A204.1 (cell line): ENCODE results near the gene GATAD2A.

Experiments used
- FAIRE-seq: peaks from 2 replicates; lab custom pipeline; 2012; peaks lifted over from hg19 to GRCh38; lab: Jason Lieb, UNC

Gene GATAD2A

DNA sequence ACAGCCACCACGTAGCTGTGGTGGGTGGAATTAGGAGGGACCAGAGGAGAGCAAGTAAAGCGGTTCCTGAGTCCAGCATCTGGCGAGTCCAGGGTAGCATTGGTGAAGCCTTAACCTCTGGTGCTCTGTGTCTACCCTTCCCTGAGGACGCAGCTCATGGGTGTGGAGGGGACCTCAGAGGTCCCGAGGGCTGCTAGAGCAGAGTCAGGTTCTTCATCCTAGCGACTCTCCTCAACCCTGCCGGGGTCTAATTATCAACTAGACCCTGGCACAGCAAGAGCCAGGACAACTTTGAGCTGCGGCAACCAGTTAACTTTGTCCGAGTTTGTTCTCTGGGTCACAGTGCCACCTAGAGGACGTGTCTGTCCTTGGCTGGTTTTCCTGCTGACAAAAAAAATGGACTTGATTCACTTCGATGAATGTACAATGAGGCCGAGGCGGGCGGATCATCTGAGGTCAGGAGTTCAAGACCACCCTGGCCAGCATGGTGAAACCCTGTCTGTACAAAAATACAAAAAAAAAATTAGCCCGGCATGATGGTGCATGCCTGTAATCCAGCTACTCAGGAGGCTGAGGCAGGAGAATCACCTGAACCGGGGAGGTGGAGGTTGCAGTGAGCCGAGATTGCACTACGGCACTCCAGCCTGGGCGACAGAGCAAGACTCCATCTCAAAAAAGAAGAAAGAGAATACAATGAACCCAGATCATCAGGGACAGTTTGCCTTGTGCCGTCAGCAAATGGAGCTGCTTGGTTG, 84.9 kb downstream of the GATAD2A start:
- FAIRE-seq, result peak; percentile 80

- FAIRE-seq, result no peak
These were observed 86.0 kb downstream of the GATAD2A start for GRCh38 chr19:19491321-19492025.

GRCh38 chr19:19492026-19492610, 86.6 kb downstream of the GATAD2A start:
- no peak for FAIRE-seq

GRCh38 chr19:19493841-19494546, 88.5 kb downstream of the GATAD2A start:
- FAIRE-seq, result no peak

- no peak for FAIRE-seq
These were observed 90.4 kb downstream of the GATAD2A start for GRCh38 chr19:19495614-19496603.

GRCh38 chr19:19498255-19498991, 92.9 kb downstream of the GATAD2A start:
- FAIRE-seq, result no peak

DNA sequence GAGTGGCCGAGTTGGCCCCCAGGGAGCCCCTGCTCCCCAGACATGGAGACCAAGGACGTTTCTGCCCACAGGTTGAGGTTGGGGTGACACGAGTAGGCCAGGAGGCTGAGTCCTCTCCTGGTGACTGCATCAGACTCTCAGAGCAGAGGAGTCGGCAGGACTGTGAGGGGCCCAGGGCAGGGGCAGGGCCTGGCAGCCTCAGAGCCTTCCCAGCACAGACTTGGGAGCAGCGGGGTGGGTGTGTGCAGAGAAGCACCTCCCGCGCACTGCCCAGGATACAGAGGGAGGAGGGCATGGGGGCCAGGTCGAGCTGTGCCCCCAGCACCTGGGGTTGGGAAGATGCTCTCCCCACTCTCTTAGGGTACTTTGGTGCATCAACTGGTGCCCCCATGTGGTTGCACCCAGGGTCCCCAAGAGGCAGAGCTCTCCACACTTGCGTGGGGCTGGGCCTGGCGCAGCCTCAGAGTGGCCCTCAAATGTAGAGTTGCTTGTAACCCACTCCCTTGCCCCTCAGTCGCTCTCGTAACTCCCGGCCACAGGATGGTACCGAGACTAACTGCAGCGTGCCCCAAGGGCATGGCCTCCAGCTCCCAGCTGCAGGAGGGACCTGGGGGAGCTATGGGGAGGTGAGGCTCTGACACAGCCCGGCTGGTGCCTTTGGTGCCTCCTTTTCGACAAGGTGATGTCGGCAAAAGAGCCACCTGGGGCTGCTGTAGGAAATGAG, 94.0 kb downstream of the GATAD2A start:
- no peak for FAIRE-seq

- FAIRE-seq, result no peak
These were observed 95.6 kb downstream of the GATAD2A start for GRCh38 chr19:19500975-19501644.

- FAIRE-seq, result no peak
These were observed 96.3 kb downstream of the GATAD2A start for GRCh38 chr19:19501798-19502197.

- no peak for FAIRE-seq
These were observed 96.8 kb downstream of the GATAD2A start for GRCh38 chr19:19502281-19502680.

DNA sequence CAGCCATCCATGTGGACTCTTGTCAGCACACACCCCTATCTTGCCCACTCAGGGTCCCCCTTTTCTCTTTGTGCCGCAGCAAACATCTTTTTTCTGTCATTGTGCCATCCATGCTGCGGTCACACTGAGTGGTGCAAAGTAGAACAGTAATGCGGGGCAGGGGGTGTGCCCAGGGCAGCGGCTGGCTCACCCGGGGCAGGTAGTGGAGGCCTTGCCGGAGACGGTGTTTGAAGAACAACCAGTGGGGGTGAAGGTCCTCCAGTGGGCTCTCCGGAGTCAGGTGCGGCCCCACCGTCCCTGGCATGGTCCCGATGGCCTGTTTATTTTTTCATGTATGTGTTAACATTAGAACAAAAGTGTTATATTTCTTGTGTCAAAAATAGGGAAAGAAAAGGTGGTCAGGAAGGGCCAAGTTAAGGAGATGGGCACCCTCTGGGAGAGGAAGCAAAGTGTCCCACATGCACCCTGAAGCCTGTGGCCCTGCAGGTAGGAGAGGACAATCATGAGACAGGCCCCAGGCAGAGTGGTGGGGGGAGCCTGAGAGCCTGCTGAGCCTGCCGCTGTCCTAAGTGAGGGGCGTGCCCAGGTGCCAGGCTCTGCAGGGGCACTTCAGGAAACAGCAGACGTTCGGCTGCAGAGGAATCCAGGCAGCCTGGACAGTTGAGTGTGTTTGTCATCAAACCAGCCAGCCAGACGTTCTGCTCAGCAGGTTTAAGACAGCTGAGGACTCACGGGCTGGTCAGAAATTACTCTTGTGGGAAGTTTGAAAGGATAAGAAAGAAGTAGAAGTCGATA, 97.5 kb downstream of the GATAD2A start:
- FAIRE-seq, result no peak

GRCh38 chr19:19504754-19505668, 99.5 kb downstream of the GATAD2A start:
- FAIRE-seq, result no peak

- FAIRE-seq, result no peak
These were observed 100.3 kb downstream of the GATAD2A start for GRCh38 chr19:19505669-19506326.

GRCh38 chr19:19506592-19506991, 101.1 kb downstream of the GATAD2A start:
- FAIRE-seq, result no peak

DNA sequence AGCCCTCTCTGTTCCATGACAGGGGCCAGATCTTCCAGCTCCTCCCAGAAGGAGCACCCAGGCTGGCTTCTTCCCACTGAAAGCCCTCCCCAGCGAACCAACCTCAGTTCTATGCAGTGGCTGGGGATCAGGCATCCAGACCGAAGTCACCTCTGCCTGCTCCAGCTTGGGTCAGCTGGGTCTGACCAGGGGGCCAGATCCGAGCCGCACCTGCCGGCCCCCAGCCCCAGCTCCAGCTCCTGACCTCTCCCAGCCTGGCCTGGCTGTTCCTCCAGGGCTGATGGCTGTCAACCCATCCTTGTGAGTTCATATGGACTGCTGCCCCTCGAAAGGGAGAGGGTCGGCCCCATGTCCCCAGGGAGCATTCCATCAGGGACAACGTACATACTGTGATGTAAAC, 101.9 kb downstream of the GATAD2A start:
- no peak for FAIRE-seq

GRCh38 chr19:19508217-19508616, 102.7 kb downstream of the GATAD2A start:
- no peak for FAIRE-seq

- no peak for FAIRE-seq
These were observed 105.0 kb downstream of the GATAD2A start for GRCh38 chr19:19510432-19510831.
